AG04450 (cell line): ENCODE data around the gene THG1L. TPM values are rescaled to one million over a fixed set of nuclear protein-coding genes. Genes with fewer than 3 reads are reported as not detected.
A peak's percentile ranks its signal among the peaks of the same experiment; 100 is the strongest.
"Not testable (repeated sequence)": the region's sequence is repeated elsewhere in the genome, so short reads cannot be mapped to it uniquely, and the experiment has no call there.

Experiments used
- CTCF ChIA-PET: fragments of 300-600, 350-600 bp; formaldehyde crosslinking; extraction: SDS; loops from one replicate; lab custom pipeline; 2022; ENCODE audit warnings: antibody characterized with exemption, inconsistent platforms; lab: Charles Lee
- POLR2A ChIA-PET: fragments of 350-600 bp; formaldehyde crosslinking; extraction: SDS; loops from one replicate; lab custom pipeline; 2021; ENCODE audit warnings: antibody characterized with exemption, inconsistent platforms; lab: Yijun Ruan, JAX
- DNase-seq: peaks from one replicate; pipeline ENCODE4 v3.0.0-alpha.2; 2011; ENCODE audit warnings: low read depth, low spot score
- H3K27ac ChIP-seq: one replicate; pipeline ENCODE4 v1.5.1; 2012; ENCODE audit warnings: low read depth, low read length, control low read depth
- H3K27me3 ChIP-seq: one replicate; pipeline ENCODE4 v1.6.0; 2012; ENCODE audit warnings: low read length; ENCODE audit not compliant: control insufficient read depth, insufficient read depth
- H3K4me3 ChIP-seq: 2 replicates; pipeline ENCODE4 v1.5.1; 2011; ENCODE audit warnings: mild to moderate bottlenecking, low read depth, low read length, control low read depth
- H3K9me3 ChIP-seq: 2 replicates; pipeline ENCODE4 v1.5.1; 2012; ENCODE audit warnings: low read length; ENCODE audit not compliant: control insufficient read depth, insufficient read depth
- CTCF ChIP-seq: IDR thresholded peaks from 2 replicates; pipeline ENCODE4 v1.5.1; 2011; ENCODE audit warnings: low read depth, low read length, control low read depth, inconsistent platforms
- polyA minus RNA-seq: library from RNA; depleted of rRNA, polyadenylated mRNA; stranded (reverse); fragments of >200 nt; gene quantifications from 2 replicates; pipeline ENCODE4 v1.2.3, GENCODE V29; 2011; rRNA and poly(A)+ RNA removed
- polyA plus RNA-seq: library from polyadenylated mRNA; depleted of rRNA; stranded (reverse); fragments of >200 nt; gene quantifications from 2 replicates; pipeline ENCODE4 v1.2.3, GENCODE V29; 2011; rRNA removed

THG1L gene
- 18.6 and 21.0 TPM in 2 replicates for polyA plus RNA-seq
- 25.8 and 36.4 TPM in 2 replicates for polyA minus RNA-seq

DNA sequence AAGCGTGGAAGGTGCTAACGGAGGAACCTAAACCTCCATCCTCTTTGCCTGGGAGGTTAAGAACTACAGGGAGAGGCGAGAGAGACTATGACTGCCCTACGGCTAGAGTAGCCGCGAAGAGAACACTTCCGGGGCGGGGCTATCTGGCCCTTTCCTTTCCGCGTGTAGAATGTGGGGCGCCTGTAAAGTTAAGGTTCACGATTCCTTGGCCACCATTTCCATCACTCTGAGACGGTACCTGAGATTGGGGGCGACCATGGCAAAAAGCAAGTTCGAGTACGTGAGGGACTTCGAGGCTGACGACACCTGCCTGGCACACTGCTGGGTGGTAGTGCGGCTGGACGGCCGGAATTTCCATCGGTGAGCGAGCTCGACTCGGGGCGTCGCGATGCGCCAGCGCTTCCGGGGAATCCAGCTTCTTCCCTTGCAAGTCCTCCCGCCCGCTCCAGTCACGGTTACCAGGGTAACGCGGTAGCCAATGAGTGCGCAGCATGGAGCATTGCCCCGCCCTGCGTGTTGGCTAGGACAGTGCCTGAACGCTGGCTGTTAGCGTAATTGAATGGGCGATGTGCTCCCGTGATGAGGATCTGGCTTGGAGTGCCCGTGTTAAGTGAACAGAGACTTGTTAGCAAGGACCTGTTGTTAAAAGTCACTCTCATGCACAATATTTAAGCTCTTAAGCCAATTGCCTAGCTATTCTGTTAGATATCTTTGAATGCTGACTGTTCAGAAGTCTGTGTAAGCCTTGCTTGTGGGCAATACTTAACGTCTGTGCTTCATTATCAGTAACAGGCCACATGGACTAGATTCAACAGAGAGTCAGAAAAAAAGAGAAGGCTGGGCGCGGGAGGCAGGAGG, at the start of gene THG1L:
Gene THG1L (plus strand): TSS at position 149 of the 858 bp plus-strand sequence. CDS start 21 bp downstream, at position 170.
- DNase-seq, result peak; percentile 95
- H3K27me3 ChIP-seq, result no peaks in the 10 kb centered on the region
- ChIA-PET POLR2A (interaction anchor here (0.5 to 1.1 kb wide), 6 partner anchors 13 to 589 kb away, joined by 3 to 6 read pairs (median 4); partner anchors contain the start of genes ADAM19 and MED7), CTCF (interaction anchor here (0.8 to 3.8 kb wide), 11 partner anchors 10 to 584 kb away, joined by 3 to 47 read pairs (median 4); partner anchors contain the start of gene LSM11)
- no peaks in the 10 kb centered on the region for H3K9me3 ChIP-seq
- H3K4me3 ChIP-seq, result peak within 1 kb of the TSS; percentile 77
- peak within 1 kb of the TSS; percentile 88 for H3K27ac ChIP-seq
- no peak for TF ChIP-seq CTCF

- Histone ChIP-seq H3K27ac (no peak overlapping the region), H3K27me3 (no peaks in the 10 kb centered on the region), H3K9me3 (no peaks in the 10 kb centered on the region), H3K4me3 (no peak overlapping the region)
- no peak for DNase-seq
- CTCF ChIA-PET, result interaction anchor here (0.6 to 1.4 kb wide), 4 partner anchors 36 to 1341 kb away, joined by 3 to 6 read pairs (median 4); no protein-coding TSS in a partner anchor
- POLR2A ChIA-PET, result no interaction called here
- TF ChIP-seq CTCF, result no peak
These were observed 49.0 kb upstream of the THG1L start for GRCh38 chr5:157682257-157682656.

DNA sequence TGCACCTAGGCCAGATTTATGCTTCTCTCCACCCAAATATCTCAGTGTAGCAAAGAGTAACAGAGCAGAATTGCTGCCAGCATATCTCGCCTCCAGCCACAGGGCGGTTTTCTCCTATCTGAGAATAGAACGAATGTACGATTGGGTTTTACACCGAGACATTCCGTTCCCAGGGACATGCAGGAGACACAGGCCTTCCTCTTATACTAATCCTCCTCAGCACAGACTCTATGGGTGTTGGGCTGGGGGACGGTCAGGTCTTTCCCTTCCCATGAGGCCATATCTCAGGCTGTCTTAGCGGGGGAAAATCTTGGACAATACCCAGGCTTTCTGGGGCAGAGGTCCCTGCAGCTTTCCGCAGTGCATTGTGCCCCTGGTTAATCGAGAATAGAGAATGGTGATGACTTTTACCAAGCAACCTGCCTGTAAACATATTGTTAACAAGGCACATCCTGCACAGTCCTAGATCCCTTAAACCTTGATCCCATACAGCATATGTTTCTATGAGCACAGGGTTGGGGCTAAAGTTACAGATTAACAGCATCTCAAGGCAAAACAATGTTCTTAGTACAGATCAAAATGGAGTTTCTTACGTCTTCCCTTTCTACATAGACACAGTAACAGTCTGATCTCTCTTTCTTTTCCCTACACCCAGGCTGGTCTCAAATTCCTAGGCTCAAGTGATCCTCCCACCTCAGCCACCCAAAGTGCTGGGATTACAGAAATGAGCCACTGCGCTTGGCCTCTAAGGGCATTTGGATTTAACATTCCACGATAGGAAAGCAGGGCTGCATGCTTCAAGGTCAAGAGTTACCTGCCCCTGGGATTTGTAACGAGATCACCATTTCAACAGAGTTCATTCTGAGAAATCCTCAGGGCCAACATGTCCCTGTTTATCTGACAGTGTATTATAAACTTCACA, 44.7 kb upstream of the THG1L start:
- peaks cover 15% of the 10 kb centered on the region for H3K9me3 ChIP-seq
- H3K27me3 ChIP-seq, DNase-seq, POLR2A ChIA-PET, CTCF ChIA-PET, H3K27ac ChIP-seq, H3K4me3 ChIP-seq: not testable (repeated sequence)

DNA sequence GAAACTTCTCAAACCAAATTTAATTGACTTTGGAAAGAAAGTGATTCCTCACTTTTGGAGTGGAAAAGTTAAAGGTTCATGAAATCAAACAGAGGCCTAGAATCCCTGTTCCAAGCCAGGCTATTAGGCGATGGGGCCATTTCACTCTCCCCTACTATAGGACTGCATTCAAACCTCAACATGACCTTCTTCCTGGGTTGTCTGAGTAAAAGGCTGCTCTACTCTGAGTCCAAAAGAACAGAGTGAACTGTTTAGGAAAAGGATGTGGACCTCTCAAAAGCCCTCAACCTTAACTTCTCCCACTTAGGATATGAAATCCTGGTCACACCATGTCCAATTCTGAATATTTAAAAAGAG, 44.0 kb upstream of the THG1L start:
- TF ChIP-seq CTCF, result no peak
- CTCF ChIA-PET, result no interaction called here
- DNase-seq, result no peak
- Histone ChIP-seq H3K9me3 (peaks cover 15% of the 10 kb centered on the region), H3K27me3 (no peaks in the 10 kb centered on the region), H3K4me3 (no peak overlapping the region), H3K27ac (no peak overlapping the region)
- POLR2A ChIA-PET, result no interaction called here

DNA sequence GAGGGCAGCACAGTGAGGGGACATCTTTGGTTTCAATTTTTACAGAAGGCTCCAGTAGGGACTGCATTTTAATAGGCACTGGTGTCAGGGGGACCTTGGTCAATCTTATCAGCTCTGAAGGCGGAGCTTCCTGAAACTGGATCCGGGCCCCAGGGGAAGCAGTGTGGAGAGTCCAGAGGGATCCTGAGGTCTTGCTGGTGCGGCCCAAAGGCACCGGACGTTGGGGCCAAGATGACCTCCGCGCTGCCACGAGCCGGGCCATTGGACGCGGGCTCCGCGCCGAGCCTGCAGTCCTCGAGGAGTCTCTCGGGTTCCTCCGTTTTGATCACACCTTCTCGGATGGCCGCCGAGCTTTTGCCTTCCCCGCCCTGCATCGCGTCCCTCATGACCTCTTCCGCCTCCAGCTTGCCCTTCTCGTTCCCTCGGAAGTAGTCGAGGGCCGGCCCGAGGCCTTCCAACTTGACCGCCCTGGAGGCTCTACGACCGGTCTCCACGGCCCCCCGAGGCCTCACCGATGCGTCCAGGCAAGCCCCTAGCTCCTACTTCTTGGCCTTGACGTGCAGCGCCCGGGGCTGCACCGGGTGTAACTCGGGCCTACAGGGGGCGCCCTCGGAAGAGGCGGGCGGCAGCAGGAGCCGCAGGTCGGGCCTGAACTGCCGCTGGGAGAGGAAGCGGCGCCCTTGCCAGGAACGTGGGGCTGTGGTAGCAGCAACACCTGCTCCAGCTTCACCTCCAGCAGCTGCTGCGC, 41.1 kb upstream of the THG1L start:
- DNase-seq, result no peak
- POLR2A ChIA-PET, result no interaction called here
- TF ChIP-seq CTCF, result 0 out of 2 replicates have a peak, but pooled peaks have one; percentile 17
- CTCF ChIA-PET, result interaction anchor here (0.6 to 1.4 kb wide), 2 partner anchors 29 to 258 kb away, joined by 3 to 4 read pairs; no protein-coding TSS in a partner anchor
- no peak overlapping the region for H3K27ac ChIP-seq
- peaks cover 18% of the 10 kb centered on the region for H3K9me3 ChIP-seq
- no peaks in the 10 kb centered on the region for H3K27me3 ChIP-seq
- H3K4me3 ChIP-seq, result no peak overlapping the region
